Measurements from ENCODE around the gene ADAMTS10.
A peak's percentile ranks its signal among the peaks of the same experiment; 100 is the strongest.
"Not testable (repeated sequence)": the region's sequence is repeated elsewhere in the genome, so short reads cannot be mapped to it uniquely, and the experiment has no call there.

Gene ADAMTS10

GRCh38 chr19:8571006-8571411 lies 39.5 kb downstream of the ADAMTS10 start:
- POLR2A ChIA-PET = no interaction called here
- CTCF ChIA-PET = interaction anchor here (2.2 kb wide), 1 partner anchor 10 kb away, joined by 27 read pairs; no protein-coding TSS in a partner anchor

GRCh38 chr19:8569066-8569771 lies 41.3 kb downstream of the ADAMTS10 start:
- ChIA-PET POLR2A (interaction anchor here (0.5 to 1.1 kb wide), 2 partner anchors 55 to 71 kb away, joined by 4 to 9 read pairs; partner anchors contain the start of gene ZNF414), CTCF (interaction anchor here (0.9 to 2.2 kb wide), 5 partner anchors 11 to 215 kb away, joined by 3 to 57 read pairs (median 3); partner anchors contain the start of gene MYO1F)
- peak; percentile 86 for DNase-seq (ENCODE audit: extremely low spot score)
- TF ChIP-seq CTCF (IDR thresholded peaks at IDR 0.05; ENCODE audit: control extremely low read depth, extremely low read depth, low read depth, missing control alignments) = no peak

More at GRCh38 chr19:8571006-8571411, 39.5 kb downstream of the ADAMTS10 start:
- no peak for TF ChIP-seq CTCF (IDR thresholded peaks at IDR 0.05; ENCODE audit: control extremely low read depth, extremely low read depth, low read depth, missing control alignments)
- no peak for DNase-seq (ENCODE audit: extremely low spot score)

- TF ChIP-seq CTCF (IDR thresholded peaks at IDR 0.05; ENCODE audit: control extremely low read depth, extremely low read depth, low read depth, missing control alignments) = no peak
- DNase-seq (ENCODE audit: extremely low spot score) = no peak
- ChIA-PET POLR2A (no interaction called here), CTCF (interaction anchor here (2.2 to 3.1 kb wide), 2 partner anchors 12 kb away, joined by 40 to 57 read pairs; partner anchors contain the start of gene MYO1F)
Observed at GRCh38 chr19:8567522-8568172, 42.9 kb downstream of the ADAMTS10 start.

GRCh38 chr19:8566855-8567254 lies 43.7 kb downstream of the ADAMTS10 start:
- no peak for DNase-seq (ENCODE audit: extremely low spot score)
- CTCF ChIA-PET = interaction anchor here (3.1 kb wide), 1 partner anchor 12 kb away, joined by 40 read pairs; the partner anchor contains the start of gene MYO1F
- POLR2A ChIA-PET = no interaction called here
- no peak for TF ChIP-seq CTCF (IDR thresholded peaks at IDR 0.05; ENCODE audit: control extremely low read depth, extremely low read depth, low read depth, missing control alignments)

GRCh38 chr19:8564866-8565265 lies 45.6 kb downstream of the ADAMTS10 start:
- CTCF ChIA-PET = interaction anchor here (0.6 to 3.1 kb wide), 3 partner anchors 14 to 210 kb away, joined by 3 to 40 read pairs (median 3); partner anchors contain the start of gene MYO1F
- POLR2A ChIA-PET; DNase-seq (ENCODE audit: extremely low spot score): not testable (repeated sequence)

GRCh38 chr19:8561075-8561764 lies 49.3 kb downstream of the ADAMTS10 start:
- ChIA-PET POLR2A (no interaction called here), CTCF (interaction anchor here (4.5 kb wide), 1 partner anchor 18 kb away, joined by 34 read pairs; the partner anchor contains the start of gene MYO1F)
- TF ChIP-seq CTCF (IDR thresholded peaks at IDR 0.05; ENCODE audit: control extremely low read depth, extremely low read depth, low read depth, missing control alignments) = no peak
- DNase-seq (ENCODE audit: extremely low spot score) = no peak
